Upper lobe of left lung (tissue), 6 donors: ENCODE measurements around the gene BUB3. TPM values are rescaled to one million over a fixed set of nuclear protein-coding genes. Genes with fewer than 3 reads are reported as not detected.

Experiments used
- ATAC-seq, 2 donors: fragments of 200-7000 bp; cut with Tn5 transposase; one replicate each; pipeline ENCODE4 v1.9.1; 2022; ENCODE audit warnings: mild to moderate bottlenecking in 2 of 2, moderate library complexity in 2 of 2; ENCODE audit not compliant: low FRiP score in 2 of 2
- DNase-seq, 2 donors: peaks; one replicate each; pipeline ENCODE4 v3.0.0-alpha.2; 2019 to 2020
- H3K27ac ChIP-seq, 4 donors: fragments of 200-600 bp; sonication (generic); one replicate each; pipeline ENCODE4 v1.5.1; 2016 to 2019
- H3K27me3 ChIP-seq, 4 donors: fragments of 200-600 bp; sonication (generic); one replicate each; pipeline ENCODE4 v1.5.1; 2017 to 2019
- H3K36me3 ChIP-seq, 4 donors: fragments of 200-600 bp; sonication (generic); one replicate each; pipeline ENCODE4 v1.5.1; 2016 to 2019
- H3K4me1 ChIP-seq, 4 donors: fragments of 200-600 bp; sonication (generic); one replicate each; pipeline ENCODE4 v1.5.1; 2018 to 2019
- H3K4me3 ChIP-seq, 4 donors: fragments of 200-600 bp; sonication (generic); one replicate each; pipeline ENCODE4 v1.5.1; 2017 to 2019; ENCODE audit warnings: mild to moderate bottlenecking in 2 of 4, moderate library complexity in 1 of 4
- H3K9me3 ChIP-seq, 4 donors: fragments of 200-600 bp; sonication (generic); one replicate each; pipeline ENCODE4 v1.5.1; 2018 to 2019
- CTCF ChIP-seq, 6 experiments: fragments of 450-650 bp in 4 of 6; fragments of 200-600 bp in 2 of 6; sonication (generic) in 2 of 6; IDR thresholded peaks; one replicate each; pipeline ENCODE4 v1.5.1; 2016 to 2019; ENCODE audit warnings: antibody characterized with exemption in 6 of 6
- EP300 ChIP-seq, 4 donors: sonication (generic); formaldehyde crosslinking; IDR thresholded peaks; one replicate each; pipeline ENCODE4 v1.5.1; 2017; ENCODE audit warnings: antibody characterized with exemption in 4 of 4, control low read depth in 2 of 4
- POLR2A ChIP-seq, 4 donors: fragments of 450-650 bp; IDR thresholded peaks; one replicate each; pipeline ENCODE4 v1.5.1; 2016 to 2017; ENCODE audit warnings: antibody characterized with exemption in 4 of 4, mild to moderate bottlenecking in 2 of 4
- POLR2AphosphoS5 ChIP-seq, 2 donors: sonication (generic); formaldehyde crosslinking; IDR thresholded peaks; one replicate each; pipeline ENCODE4 v1.5.1; 2017; ENCODE audit warnings: antibody characterized with exemption in 2 of 2
- WGBS, 2 donors: methylation state at CpG; one replicate each; pipeline ENCODE4 v1.1.5; 2017 to 2018; 5-methylcytosine and 5-hydroxymethylcytosine counted together
- total RNA-seq, 6 donors: library from RNA; depleted of rRNA in 4 of 6; stranded (reverse); fragments of >200 nt in 4 of 6; gene quantifications; one replicate each; pipeline versions ENCODE4 v1.1.0 to v1.2.1, GENCODE V29; 2016 to 2021
- donor health status: DM: no; HTN: no; CAD: no; lungs with moderate emphysema.
- donor health status: DM: no; HTN: yes; CAD: no; lungs with severe emphysema.

The BUB3 gene
- total RNA-seq, 6 donors from 2014 or later: 41.0 to 138 (median 52.4) TPM

- 9% methylated on average over 6 of the region's 6 CpGs for WGBS, 2 donors
- Histone ChIP-seq H3K4me1 (peaks cover 19 to 66% (median 40%) of the 10 kb centered on the region in 4 donors), H3K36me3 (no peaks in the 10 kb centered on the region), H3K27ac (no peak overlapping the region), H3K27me3 (peaks cover 0 to 98% (median 70%) of the 10 kb centered on the region in 4 donors), H3K9me3 (no peaks in the 10 kb centered on the region), H3K4me3 (no peak overlapping the region)
- DNase-seq (no peak), ATAC-seq (no peak)
- TF ChIP-seq EP300 (IDR thresholded peaks at IDR 0.05) (no peak), CTCF (IDR thresholded peaks at IDR 0.05) (no peak), POLR2AphosphoS5 (IDR thresholded peaks at IDR 0.05) (no peak), POLR2A (IDR thresholded peaks at IDR 0.05) (no peak)
Measured at GRCh38 chr10:123140983-123141390, 13.2 kb upstream of the BUB3 start.

GRCh38 chr10:123141791-123142700 is 12.2 kb upstream of the BUB3 start:
- Histone ChIP-seq H3K27me3 (peaks cover 0 to 98% (median 65%) of the 10 kb centered on the region in 4 donors), H3K27ac (no peak overlapping the region), H3K4me3 (no peak overlapping the region), H3K9me3 (no peaks in the 10 kb centered on the region), H3K4me1 (peaks cover 13 to 64% (median 34%) of the 10 kb centered on the region in 4 donors), H3K36me3 (no peaks in the 10 kb centered on the region)
- TF ChIP-seq EP300 (IDR thresholded peaks at IDR 0.05): no peak
- no peak for TF ChIP-seq POLR2AphosphoS5 (IDR thresholded peaks at IDR 0.05)
- no peak for TF ChIP-seq CTCF (IDR thresholded peaks at IDR 0.05)
- TF ChIP-seq POLR2A (IDR thresholded peaks at IDR 0.05): no peak
- 8 to 13% methylated on average over 14 to 33 of the region's 38 CpGs for WGBS, 2 donors
- DNase-seq (peak in 1 of 2 donors; percentile 51), ATAC-seq (no peak)

- no peak overlapping the region for H3K4me3 ChIP-seq
- H3K27ac ChIP-seq: no peak overlapping the region
- no peak for TF ChIP-seq POLR2A (IDR thresholded peaks at IDR 0.05)
- no peak for TF ChIP-seq EP300 (IDR thresholded peaks at IDR 0.05)
- TF ChIP-seq CTCF (IDR thresholded peaks at IDR 0.05): no peak
- TF ChIP-seq POLR2AphosphoS5 (IDR thresholded peaks at IDR 0.05): no peak
- peak in 1 of 2 donors; percentile 73 for DNase-seq
- H3K27me3 ChIP-seq: peaks cover 0 to 98% (median 62%) of the 10 kb centered on the region in 4 donors
- peaks cover 8 to 64% (median 30%) of the 10 kb centered on the region in 4 donors for H3K4me1 ChIP-seq
- H3K9me3 ChIP-seq: no peaks in the 10 kb centered on the region
- H3K36me3 ChIP-seq: no peaks in the 10 kb centered on the region
- ATAC-seq: no peak
- WGBS, 2 donors: 4% methylated on average over 25 of the region's 33 CpGs; no CpG with 5 or more reads in 1 of the 2 donors
Measured at GRCh38 chr10:123142701-123143161, 11.5 kb upstream of the BUB3 start.

- Histone ChIP-seq H3K27me3 (peaks cover 0 to 99% (median 63%) of the 10 kb centered on the region in 4 donors), H3K9me3 (no peaks in the 10 kb centered on the region), H3K4me3 (no peak overlapping the region), H3K4me1 (peaks cover 13 to 64% (median 35%) of the 10 kb centered on the region in 4 donors), H3K27ac (no peak overlapping the region), H3K36me3 (no peaks in the 10 kb centered on the region)
- no peak for TF ChIP-seq POLR2A (IDR thresholded peaks at IDR 0.05)
- no peak for TF ChIP-seq POLR2AphosphoS5 (IDR thresholded peaks at IDR 0.05)
- TF ChIP-seq EP300 (IDR thresholded peaks at IDR 0.05): no peak
- TF ChIP-seq CTCF (IDR thresholded peaks at IDR 0.05): no peak
- DNase-seq (no peak), ATAC-seq (no peak)
- WGBS, 2 donors: 5 to 9% methylated on average over 27 to 33 of the region's 33 CpGs
Measured at GRCh38 chr10:123143162-123143824, 10.9 kb upstream of the BUB3 start.
